OCI-LY1 (cell line): ENCODE measurements around the gene CAD.
"Not testable (repeated sequence)": the region's sequence is repeated elsewhere in the genome, so short reads cannot be mapped to it uniquely, and the experiment has no call there.

Source experiments
- H2AFZ ChIP-seq: fragments of 200-600 bp; sonication (generic), shearing (Covaris generic); 2 replicates; pipeline ENCODE4 v1.6.0; 2014; ENCODE audit warnings: antibody characterized with exemption, mild to moderate bottlenecking, low read length
- H3F3A ChIP-seq: fragments of 200-600 bp; sonication (generic), shearing (Covaris generic); 2 replicates; pipeline ENCODE4 v1.6.0; 2014; ENCODE audit warnings: mild to moderate bottlenecking, antibody characterized with exemption, low read length, moderate library complexity; ENCODE audit not compliant: insufficient read depth
- H3K27ac ChIP-seq: fragments of 200-600 bp; sonication (generic); 2 replicates; pipeline ENCODE4 v1.5.1; 2014; ENCODE audit warnings: low read length, mixed run types, mild to moderate bottlenecking, low read depth; ENCODE audit not compliant: poor library complexity, severe bottlenecking
- H3K27me3 ChIP-seq: fragments of 200-600 bp; sonication (generic); 2 replicates; pipeline ENCODE4 v1.6.0; 2014; ENCODE audit warnings: antibody characterized with exemption, mild to moderate bottlenecking, low read length, moderate library complexity; ENCODE audit not compliant: insufficient read depth
- H3K36me3 ChIP-seq: fragments of 200-600 bp; sonication (generic); 2 replicates; pipeline ENCODE4 v1.6.1; 2014; ENCODE audit warnings: mild to moderate bottlenecking, antibody characterized with exemption, low read length, moderate library complexity, mixed read lengths; ENCODE audit not compliant: insufficient read depth
- H3K4me1 ChIP-seq: fragments of 200-600 bp; sonication (generic); 2 replicates; pipeline ENCODE4 v1.5.1; 2014; ENCODE audit warnings: mild to moderate bottlenecking, low read length, moderate library complexity; ENCODE audit not compliant: insufficient read depth, severe bottlenecking
- H3K4me2 ChIP-seq: fragments of 200-600 bp; sonication (generic), shearing (Covaris generic); 2 replicates; pipeline ENCODE4 v1.6.1; 2014; ENCODE audit warnings: low read length
- H3K4me3 ChIP-seq: fragments of 200-600 bp; sonication (generic); 2 replicates; pipeline ENCODE4 v1.5.1; 2014; ENCODE audit warnings: low read length, low read depth, mild to moderate bottlenecking, mixed read lengths; ENCODE audit not compliant: poor library complexity, severe bottlenecking
- H3K79me2 ChIP-seq: fragments of 200-600 bp; shearing (Covaris generic); 2 replicates; pipeline ENCODE4 v1.6.1; 2016; ENCODE audit warnings: mixed run types, low read length, mixed read lengths; ENCODE audit not compliant: insufficient read depth
- H3K9ac ChIP-seq: fragments of 200-600 bp; sonication (generic), shearing (Covaris generic); 2 replicates; pipeline ENCODE4 v1.6.1; 2014; ENCODE audit warnings: mild to moderate bottlenecking, low read length, mixed read lengths
- H3K9me2 ChIP-seq: fragments of 200-600 bp; sonication (generic), shearing (Covaris generic); 2 replicates; pipeline ENCODE4 v1.6.1; 2014; ENCODE audit warnings: low read depth, mild to moderate bottlenecking, low read length, mixed read lengths
- H3K9me3 ChIP-seq: fragments of 200-600 bp; shearing (Covaris generic); 2 replicates; pipeline ENCODE4 v1.6.1; 2014; ENCODE audit warnings: low read length, mixed read lengths
- H4K20me1 ChIP-seq: fragments of 200-600 bp; sonication (generic), shearing (Covaris generic); 2 replicates; pipeline ENCODE4 v1.6.0; 2016; ENCODE audit warnings: mild to moderate bottlenecking, low read length; ENCODE audit not compliant: insufficient read depth
- CTCF ChIP-seq: fragments of 200-600 bp; sonication (generic), shearing (Covaris generic); IDR thresholded peaks from 2 replicates; pipeline ENCODE4 v1.5.1; 2017; ENCODE audit warnings: mild to moderate bottlenecking, antibody characterized with exemption, low read length, moderate library complexity, mixed read lengths
- EZH2 ChIP-seq: fragments of 200-600 bp; sonication (generic), shearing (Covaris generic); IDR thresholded peaks from 2 replicates; pipeline ENCODE4 v1.8.0; 2017; ENCODE audit warnings: borderline replicate concordance, mixed run types, mild to moderate bottlenecking, antibody characterized with exemption, low read length, moderate library complexity, mixed read lengths

The CAD gene

DNA sequence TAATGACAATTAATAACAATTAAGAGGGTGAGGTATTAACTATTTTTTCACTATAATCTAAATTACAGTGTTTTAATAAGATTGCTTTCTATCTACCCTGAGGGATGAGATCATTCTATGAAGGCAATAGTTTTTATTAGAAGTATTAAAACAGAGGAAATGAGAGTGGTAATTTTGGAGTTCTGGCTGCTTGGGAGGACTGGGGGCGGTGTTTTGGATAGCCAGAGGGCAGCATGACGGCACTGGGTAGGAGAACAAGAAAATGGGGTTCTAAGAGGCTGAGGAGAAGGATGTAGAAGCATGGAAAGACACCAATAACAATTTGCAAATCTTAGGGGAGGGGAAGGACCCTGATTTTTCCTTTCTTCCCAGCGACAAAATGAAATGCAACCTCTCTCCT, 53.0 kb downstream of the CAD start:
- H3K9me2 ChIP-seq, result no peaks in the 10 kb centered on the region
- no peak overlapping the region for H3K4me2 ChIP-seq
- H3K9ac ChIP-seq, result no peak overlapping the region
- no peaks in the 10 kb centered on the region for H3K4me1 ChIP-seq
- TF ChIP-seq EZH2, result no peak
- TF ChIP-seq CTCF, result no peak
- H3K79me2 ChIP-seq, result no peaks in the 10 kb centered on the region
- H3K9me3 ChIP-seq, result no peaks in the 10 kb centered on the region
- H3K4me3 ChIP-seq, result no peak overlapping the region
- H2AFZ ChIP-seq, result no peak overlapping the region
- H4K20me1 ChIP-seq, result no peaks in the 10 kb centered on the region
- H3F3A ChIP-seq, result no peaks in the 10 kb centered on the region
- no peaks in the 10 kb centered on the region for H3K36me3 ChIP-seq
- H3K27ac ChIP-seq, result no peak overlapping the region
- peaks cover 7% of the 10 kb centered on the region for H3K27me3 ChIP-seq

DNA sequence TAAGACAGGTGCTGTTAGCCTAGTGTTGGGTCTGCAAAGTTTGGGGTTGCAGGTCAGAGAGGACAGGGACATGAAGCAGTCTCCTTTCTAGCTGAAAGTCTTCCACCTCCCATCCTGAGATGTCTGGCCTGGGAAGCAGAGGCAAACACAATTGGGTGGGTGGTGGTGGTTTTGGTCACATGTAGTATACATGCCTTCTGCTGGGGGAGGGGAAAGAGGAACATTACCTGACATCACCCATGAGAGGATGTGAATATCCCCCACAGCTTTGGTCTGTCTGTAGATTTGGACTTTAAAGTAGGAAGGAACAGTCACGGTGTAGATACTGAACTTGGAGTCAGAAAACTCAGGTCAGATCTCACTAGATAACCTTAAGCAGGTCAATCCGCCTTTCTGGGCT, 53.5 kb downstream of the CAD start:
- no peaks in the 10 kb centered on the region for H3K9me3 ChIP-seq
- no peaks in the 10 kb centered on the region for H3K4me1 ChIP-seq
- no peaks in the 10 kb centered on the region for H3F3A ChIP-seq
- H3K36me3 ChIP-seq, result no peaks in the 10 kb centered on the region
- H4K20me1 ChIP-seq, result no peaks in the 10 kb centered on the region
- H3K79me2 ChIP-seq, result no peaks in the 10 kb centered on the region
- peaks cover 2% of the 10 kb centered on the region for H3K27me3 ChIP-seq
- H3K9ac ChIP-seq, result no peak overlapping the region
- no peak overlapping the region for H2AFZ ChIP-seq
- no peak overlapping the region for H3K4me2 ChIP-seq
- H3K9me2 ChIP-seq, result no peaks in the 10 kb centered on the region
- H3K4me3 ChIP-seq, result no peak overlapping the region
- TF ChIP-seq EZH2 (no peak), CTCF (no peak)
- H3K27ac ChIP-seq, result no peak overlapping the region

GRCh38 chr2:27271631-27272340, 54.6 kb downstream of the CAD start:
- Histone ChIP-seq H3K9me3 (no peaks in the 10 kb centered on the region), H3K4me2 (no peak overlapping the region), H3F3A (no peaks in the 10 kb centered on the region), H4K20me1 (no peaks in the 10 kb centered on the region), H3K36me3 (no peaks in the 10 kb centered on the region), H3K79me2 (no peaks in the 10 kb centered on the region), H2AFZ (no peak overlapping the region), H3K4me1 (no peaks in the 10 kb centered on the region), H3K9ac (no peak overlapping the region), H3K4me3 (no peak overlapping the region), H3K27me3 (no peaks in the 10 kb centered on the region), H3K27ac (no peak overlapping the region), H3K9me2 (no peaks in the 10 kb centered on the region)
- TF ChIP-seq EZH2 (no peak), CTCF (no peak)

GRCh38 chr2:27272537-27273522, 55.7 kb downstream of the CAD start:
- H3K4me1 ChIP-seq, H3K4me2 ChIP-seq, H3K79me2 ChIP-seq, H3F3A ChIP-seq, H3K9me3 ChIP-seq, H3K27me3 ChIP-seq, H2AFZ ChIP-seq, H3K9ac ChIP-seq, H3K9me2 ChIP-seq, H3K27ac ChIP-seq, H3K4me3 ChIP-seq, H4K20me1 ChIP-seq, H3K36me3 ChIP-seq: not testable (repeated sequence)
